ENCODE measurements around the gene CBLL1. TPM values are rescaled to one million over a fixed set of nuclear protein-coding genes. Genes with fewer than 3 reads are reported as not detected.

The CBLL1 gene
- total RNA-seq, 4 donors from 2014 or later = 9.6 to 28.8 (median 14.5) TPM

- DNase-seq = no peak
- no peaks in the 10 kb centered on the region for H3K9me3 ChIP-seq
- no peaks in the 10 kb centered on the region for H3K4me1 ChIP-seq
- no peak overlapping the region for H3K27ac ChIP-seq
- H3K36me3 ChIP-seq = no peaks in the 10 kb centered on the region
- TF ChIP-seq CTCF (IDR thresholded peaks at IDR 0.05) (no peak), POLR2A (IDR thresholded peaks at IDR 0.05) (no peak)
- H3K4me3 ChIP-seq = no peak overlapping the region
- 71 to 77% methylated on average over 4 of the region's 4 CpGs for WGBS, 2 donors
- intact Hi-C loops (cut with DNase I) = no loop called here
- no peaks in the 10 kb centered on the region for H3K27me3 ChIP-seq
Measured at GRCh38 chr7:107778283-107778682, 34.3 kb downstream of the CBLL1 start.

GRCh38 chr7:107779647-107780099 is 35.7 kb downstream of the CBLL1 start:
- WGBS, 2 donors = 81 to 84% methylated on average over 6 of the region's 6 CpGs
- no peak overlapping the region for H3K4me3 ChIP-seq
- DNase-seq = no peak
- intact Hi-C loops (cut with DNase I) = no loop called here
- H3K36me3 ChIP-seq = no peaks in the 10 kb centered on the region
- no peaks in the 10 kb centered on the region for H3K9me3 ChIP-seq
- no peaks in the 10 kb centered on the region for H3K4me1 ChIP-seq
- H3K27ac ChIP-seq = no peak overlapping the region
- no peak for TF ChIP-seq POLR2A (IDR thresholded peaks at IDR 0.05)
- no peak for TF ChIP-seq CTCF (IDR thresholded peaks at IDR 0.05)
- no peaks in the 10 kb centered on the region for H3K27me3 ChIP-seq

- H3K9me3 ChIP-seq = no peaks in the 10 kb centered on the region
- H3K27me3 ChIP-seq = no peaks in the 10 kb centered on the region
- intact Hi-C loops (cut with DNase I) = no loop called here
- no peak for TF ChIP-seq CTCF (IDR thresholded peaks at IDR 0.05)
- TF ChIP-seq POLR2A (IDR thresholded peaks at IDR 0.05) = no peak
- peaks cover 0 to 4% (median 0%) of the 10 kb centered on the region in 3 donors for H3K4me1 ChIP-seq
- DNase-seq = no peak
- 64 to 65% methylated on average over 3 of the region's 3 CpGs for WGBS, 2 donors
- no peaks in the 10 kb centered on the region for H3K36me3 ChIP-seq
- H3K4me3 ChIP-seq = no peak overlapping the region
- H3K27ac ChIP-seq = no peak overlapping the region
Measured at GRCh38 chr7:107782374-107782773, 38.4 kb downstream of the CBLL1 start.

GRCh38 chr7:107783648-107784047 is 39.7 kb downstream of the CBLL1 start:
- H3K36me3 ChIP-seq = no peaks in the 10 kb centered on the region
- intact Hi-C loops (cut with DNase I) = no loop called here
- 83 to 94% methylated on average over 1 of the region's 1 CpG for whole genome bisulfite sequencing, 2 donors
- H3K4me1 ChIP-seq = peaks cover 0 to 4% (median 0%) of the 10 kb centered on the region in 3 donors
- no peak for DNase-seq
- no peaks in the 10 kb centered on the region for H3K9me3 ChIP-seq
- H3K27me3 ChIP-seq = no peaks in the 10 kb centered on the region
- H3K27ac ChIP-seq = no peak overlapping the region
- H3K4me3 ChIP-seq = no peak overlapping the region
- TF ChIP-seq CTCF (IDR thresholded peaks at IDR 0.05) = no peak
- no peak for TF ChIP-seq POLR2A (IDR thresholded peaks at IDR 0.05)

- H3K4me1 ChIP-seq = peaks cover 0 to 4% (median 0%) of the 10 kb centered on the region in 3 donors
Measured at GRCh38 chr7:107785170-107785569, 41.2 kb downstream of the CBLL1 start.

More at GRCh38 chr7:107785170-107785569, 41.2 kb downstream of the CBLL1 start:
- H3K27me3 ChIP-seq = no peaks in the 10 kb centered on the region
- TF ChIP-seq CTCF (IDR thresholded peaks at IDR 0.05) = no peak
- TF ChIP-seq POLR2A (IDR thresholded peaks at IDR 0.05) = no peak
- no peaks in the 10 kb centered on the region for H3K9me3 ChIP-seq
- H3K4me3 ChIP-seq = no peak overlapping the region
- intact Hi-C loops (cut with DNase I) = no loop called here
- 73 to 77% methylated on average over 2 of the region's 2 CpGs for WGBS, 2 donors
- H3K36me3 ChIP-seq = no peaks in the 10 kb centered on the region
- H3K27ac ChIP-seq = peak overlapping the region in 2 of 4 donors; percentile 17 to 48
- DNase-seq = no peak
